Occipital lobe (tissue), 2 donors: ENCODE data around the gene FGGY. TPM values are rescaled to one million over a fixed set of nuclear protein-coding genes. Genes with fewer than 3 reads are reported as not detected.
"Not testable (repeated sequence)": the region's sequence is repeated elsewhere in the genome, so short reads cannot be mapped to it uniquely, and the experiment has no call there.

Experiments
- DNase-seq: peaks from one replicate; lab custom pipeline; 2025; lab: John Stamatoyannopoulos, UW
- total RNA-seq: library from RNA; depleted of rRNA; stranded (reverse); fragments of >200 nt; gene quantifications from one replicate; pipeline ENCODE4 v1.2.3, GENCODE V29; 2014

FGGY gene
- total RNA-seq, 1 donor from 2014 or later: 24.2 TPM

DNA sequence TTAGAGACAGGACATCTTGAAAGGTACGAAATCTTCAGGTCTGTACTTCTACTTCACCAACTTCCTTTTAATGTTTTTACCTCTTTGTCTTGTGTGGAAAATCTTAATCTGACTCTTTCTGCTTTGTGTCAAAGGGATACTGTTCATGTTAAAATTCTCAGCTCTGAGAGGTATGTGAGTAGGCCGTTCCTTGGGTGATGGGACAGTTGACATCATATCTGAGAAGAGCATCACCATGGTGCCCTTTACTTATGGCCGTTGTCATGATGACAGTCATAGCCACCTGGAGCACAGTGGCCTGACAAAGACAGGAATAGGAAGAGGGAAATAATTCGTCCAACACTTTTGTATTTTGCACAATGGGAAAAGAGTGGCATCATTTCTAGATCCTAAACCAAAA is 145.6 kb downstream of the FGGY start:
- DNase-seq: no peak

DNA sequence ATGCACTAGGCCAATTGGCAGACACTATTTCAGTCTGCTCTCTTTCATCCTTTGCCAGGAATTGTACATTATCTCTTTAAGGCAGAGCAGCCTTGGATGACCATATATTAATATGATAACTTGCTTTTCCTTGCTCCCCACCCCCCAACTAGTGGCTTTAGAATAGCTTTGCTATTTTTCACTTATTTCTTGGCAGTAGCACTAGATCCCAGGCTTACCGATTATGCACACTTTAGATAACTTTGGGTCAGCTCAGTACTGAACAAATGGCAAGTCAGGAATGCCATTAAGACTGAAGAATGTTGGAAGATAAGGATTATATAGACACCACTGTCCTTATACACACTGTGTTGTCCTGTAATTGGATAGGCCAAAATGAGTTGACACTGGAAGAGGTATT is 146.4 kb downstream of the FGGY start:
- no peak for DNase-seq

DNA sequence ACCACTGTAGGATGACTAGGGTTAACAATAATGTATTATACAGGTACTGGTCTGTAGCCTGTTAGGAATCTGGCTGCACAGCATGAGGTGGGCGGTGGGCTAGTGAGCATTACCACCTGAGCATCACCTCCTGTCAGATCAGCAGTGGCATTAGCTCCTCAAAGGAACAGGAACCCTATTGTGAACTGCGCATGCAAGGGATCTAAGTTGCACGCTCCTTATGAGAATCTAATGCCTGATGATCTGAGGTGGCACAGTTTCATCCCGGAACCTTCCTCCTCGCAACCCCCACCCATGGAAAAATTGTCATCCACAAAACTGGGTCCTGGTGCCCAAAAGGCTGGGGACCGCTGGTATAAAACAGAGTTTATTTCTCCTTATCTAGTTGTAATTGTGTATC is 147.6 kb downstream of the FGGY start:
- no peak for DNase-seq

DNA sequence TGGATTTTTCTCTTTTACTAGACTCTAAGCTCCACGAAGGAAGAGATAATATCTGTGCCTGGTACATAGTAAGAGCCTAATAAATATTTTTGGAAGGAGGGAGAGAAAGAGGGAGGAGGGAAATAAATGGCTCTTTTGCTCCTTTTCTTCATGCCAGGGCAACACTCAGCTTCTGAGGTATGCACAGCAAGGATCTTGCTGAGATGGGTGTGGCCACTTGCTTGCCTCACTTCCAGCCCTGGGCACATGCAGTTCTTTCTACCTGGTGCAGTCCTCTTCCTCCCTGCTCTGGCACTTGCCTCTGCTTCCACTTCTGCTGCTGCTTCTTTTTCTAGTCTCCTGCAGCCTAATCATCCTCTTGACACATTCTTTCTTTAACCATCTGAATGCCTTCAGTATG is 148.1 kb downstream of the FGGY start:
- no peak for DNase-seq

DNA sequence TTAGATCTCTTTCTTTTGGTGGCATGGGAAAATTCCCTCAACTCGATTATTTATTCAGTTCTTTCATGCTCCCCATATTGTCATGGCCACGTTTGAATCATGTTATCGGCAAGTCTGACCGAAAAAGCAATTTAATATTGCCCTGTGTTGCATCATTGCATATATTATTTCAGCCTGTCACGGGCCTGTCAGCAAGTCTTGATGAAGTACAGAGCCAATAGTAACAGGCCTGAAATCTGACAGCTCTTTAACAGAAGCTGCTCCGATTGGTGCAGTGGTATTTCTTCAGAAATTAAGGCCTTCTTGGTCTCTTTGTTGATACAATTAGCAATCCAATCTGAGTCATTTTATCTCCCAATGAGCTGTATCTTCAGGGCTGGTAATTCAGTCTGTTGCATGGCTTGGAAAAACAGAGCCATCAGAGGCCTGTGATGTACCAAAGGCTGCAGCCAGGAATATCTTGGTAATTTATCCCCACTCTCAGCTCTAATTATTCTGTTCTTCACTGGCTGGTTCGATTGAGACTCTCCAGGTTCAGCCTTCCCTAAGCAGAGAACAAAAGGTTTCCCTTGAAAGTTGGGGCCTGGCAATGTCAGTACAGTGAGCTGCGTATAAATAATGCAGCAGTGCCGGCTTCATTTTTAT is 149.5 kb downstream of the FGGY start:
- DNase-seq: no peak

DNA sequence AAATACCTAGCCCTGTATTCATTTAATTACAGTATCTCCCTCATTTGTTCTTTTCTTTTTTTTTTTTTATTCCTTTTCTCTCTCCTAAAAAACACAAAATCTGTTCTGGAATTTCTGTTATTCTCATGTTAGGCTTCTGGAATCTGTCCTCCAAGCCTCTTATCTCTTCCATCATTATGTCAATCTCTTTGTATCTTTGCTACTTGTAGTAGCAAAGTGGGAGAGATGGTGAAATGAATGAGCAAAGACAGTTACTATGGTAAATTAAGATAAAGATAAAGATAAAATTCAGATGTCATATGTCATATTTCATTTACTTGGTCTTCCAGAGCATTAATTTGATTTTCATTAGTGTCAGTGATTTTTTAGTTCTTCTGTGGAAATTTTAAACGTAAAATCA is 155.1 kb downstream of the FGGY start:
- DNase-seq: no peak

DNA sequence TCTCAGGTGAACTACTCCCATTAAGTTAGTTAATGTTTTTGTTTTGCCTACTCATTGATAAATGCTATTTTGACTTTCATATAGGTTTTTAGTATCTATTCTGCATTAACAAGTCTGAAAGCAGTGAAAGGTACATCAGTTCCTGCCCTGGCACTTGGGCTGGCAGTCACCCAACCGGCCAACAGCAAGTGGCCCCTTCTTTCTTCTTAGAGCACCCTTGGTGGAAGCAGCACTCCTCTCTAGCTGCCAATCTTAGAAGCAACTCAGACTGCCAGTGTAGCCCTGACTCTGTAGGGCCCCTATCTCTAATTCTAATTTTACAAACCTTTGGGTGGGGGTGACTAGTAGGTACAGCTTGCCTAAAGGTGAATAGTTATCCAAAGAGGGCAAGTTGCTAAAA is 155.7 kb downstream of the FGGY start:
- DNase-seq: no peak

DNA sequence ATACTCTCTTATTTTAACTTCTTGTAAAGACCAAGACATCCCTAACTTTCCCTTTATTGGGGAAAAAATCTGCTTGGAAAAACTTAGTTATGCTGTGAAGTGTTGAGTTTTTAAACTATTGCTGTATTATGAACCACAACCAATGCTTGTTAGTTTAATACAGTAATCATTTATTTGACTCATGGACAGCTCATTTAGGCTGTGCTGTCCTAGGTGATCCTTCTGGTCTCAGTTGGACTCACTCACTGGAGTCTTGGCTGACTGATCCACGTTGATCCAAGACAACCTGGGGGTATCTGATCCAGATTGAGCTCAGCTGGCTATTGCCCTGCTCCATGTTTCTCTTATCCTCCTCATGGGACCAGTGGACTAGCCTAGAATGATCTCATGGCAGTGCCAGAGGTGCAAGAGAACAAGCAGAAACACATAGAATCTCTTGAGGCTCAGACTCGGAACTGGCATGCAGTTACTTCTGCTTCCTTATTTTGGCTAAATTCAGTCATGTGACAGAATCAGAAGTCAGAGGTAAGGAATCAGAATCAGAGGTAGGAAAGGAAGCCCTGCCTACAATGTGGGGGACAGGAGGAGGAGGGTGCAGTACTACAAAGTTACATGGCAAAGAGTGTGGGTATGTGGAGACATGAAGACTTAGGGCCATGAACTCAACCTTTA is 156.5 kb downstream of the FGGY start:
- DNase-seq: no peak

DNA sequence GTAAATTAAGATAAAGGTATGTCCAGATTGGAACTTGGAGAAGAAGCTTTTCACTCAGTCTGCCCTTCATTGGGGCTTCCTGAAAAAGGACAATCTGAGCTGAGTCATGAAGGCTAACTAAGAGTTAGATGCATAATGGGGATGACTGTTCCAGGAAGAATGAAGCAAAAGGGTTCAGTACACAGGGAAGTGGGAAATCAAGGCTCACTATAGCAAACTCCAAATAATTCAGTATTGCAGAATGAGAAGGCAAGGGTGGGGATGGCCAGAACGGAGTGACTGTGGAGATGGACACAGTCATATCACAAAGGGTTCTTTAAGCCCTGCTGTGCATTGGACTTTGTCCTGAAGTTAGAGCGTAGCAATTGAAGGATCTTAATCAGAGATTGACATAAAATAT is 158.3 kb downstream of the FGGY start:
- no peak for DNase-seq

DNA sequence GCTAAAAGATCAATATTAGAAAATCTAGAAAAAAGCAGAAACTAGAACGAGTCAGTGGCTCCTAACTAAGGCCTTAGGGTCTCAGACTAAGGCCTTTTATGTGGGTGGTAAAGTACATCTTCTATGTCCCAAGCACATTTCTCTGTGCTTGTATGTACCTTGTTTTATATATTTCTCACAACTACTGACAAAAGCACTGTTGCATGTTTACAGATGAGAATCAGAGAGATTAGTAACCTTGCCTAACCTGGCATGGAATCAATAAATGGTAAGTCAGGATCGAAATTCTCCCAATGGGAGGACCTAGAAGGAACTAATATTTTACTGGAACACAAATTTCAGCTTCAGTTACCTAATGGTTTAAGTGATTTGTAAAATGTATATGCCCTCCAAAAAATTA is 160.9 kb downstream of the FGGY start:
- DNase-seq: no peak

DNA sequence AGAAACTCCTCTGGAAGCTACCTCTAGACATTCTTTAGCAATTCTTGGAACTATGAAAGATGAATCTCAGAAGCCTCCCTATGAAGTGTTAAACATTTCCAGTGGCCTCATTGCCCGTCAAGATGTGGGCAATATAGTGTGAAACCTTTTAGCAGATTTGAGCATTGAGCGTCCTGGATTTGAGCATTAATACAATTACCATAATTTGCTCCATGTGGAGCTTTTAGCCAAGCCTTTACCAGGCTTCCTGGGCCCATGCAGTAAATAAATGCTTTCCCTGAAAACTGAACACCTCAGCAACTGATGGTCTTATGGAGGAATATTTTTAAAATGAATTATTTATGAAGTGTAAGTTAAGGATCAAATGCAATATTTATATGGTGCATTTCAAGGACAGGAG is 162.0 kb downstream of the FGGY start:
- no peak for DNase-seq

DNA sequence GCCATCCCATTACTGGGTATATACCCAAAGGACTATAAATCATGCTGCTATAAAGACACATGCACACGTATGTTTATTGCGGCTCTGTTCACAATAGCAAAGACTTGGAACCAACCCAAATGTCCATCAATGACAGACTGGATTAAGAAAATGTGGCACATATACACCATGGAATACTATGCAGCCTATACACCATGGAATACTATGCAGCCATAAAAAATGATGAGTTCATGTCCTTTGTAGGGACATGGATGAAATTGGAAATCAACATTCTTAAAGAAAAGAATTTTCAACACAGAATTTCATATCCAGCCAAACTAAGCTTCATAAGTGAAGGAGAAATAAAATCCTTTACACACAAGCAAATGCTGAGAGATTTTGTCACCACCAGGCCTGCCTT is 166.0 kb downstream of the FGGY start:
- DNase-seq: not testable (repeated sequence)

DNA sequence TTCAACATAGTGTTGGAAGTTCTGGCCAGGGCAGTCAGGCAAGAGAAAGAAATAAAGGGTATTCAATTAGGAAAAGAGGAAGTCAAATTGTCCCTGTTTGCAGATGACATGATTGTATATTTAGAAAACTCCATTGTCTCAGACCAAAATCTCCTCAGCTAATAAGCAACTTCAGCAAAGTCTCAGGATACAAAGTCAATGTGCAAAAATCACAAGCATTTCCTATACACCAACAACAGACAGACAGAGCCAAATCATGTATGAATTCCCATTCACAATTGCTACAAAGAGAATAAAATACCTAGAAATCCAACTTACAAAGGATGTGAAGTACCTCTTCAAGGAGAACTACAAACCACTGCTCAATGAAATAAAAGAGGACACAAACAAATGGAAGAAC is 168.6 kb downstream of the FGGY start:
- DNase-seq: not testable (repeated sequence)

DNA sequence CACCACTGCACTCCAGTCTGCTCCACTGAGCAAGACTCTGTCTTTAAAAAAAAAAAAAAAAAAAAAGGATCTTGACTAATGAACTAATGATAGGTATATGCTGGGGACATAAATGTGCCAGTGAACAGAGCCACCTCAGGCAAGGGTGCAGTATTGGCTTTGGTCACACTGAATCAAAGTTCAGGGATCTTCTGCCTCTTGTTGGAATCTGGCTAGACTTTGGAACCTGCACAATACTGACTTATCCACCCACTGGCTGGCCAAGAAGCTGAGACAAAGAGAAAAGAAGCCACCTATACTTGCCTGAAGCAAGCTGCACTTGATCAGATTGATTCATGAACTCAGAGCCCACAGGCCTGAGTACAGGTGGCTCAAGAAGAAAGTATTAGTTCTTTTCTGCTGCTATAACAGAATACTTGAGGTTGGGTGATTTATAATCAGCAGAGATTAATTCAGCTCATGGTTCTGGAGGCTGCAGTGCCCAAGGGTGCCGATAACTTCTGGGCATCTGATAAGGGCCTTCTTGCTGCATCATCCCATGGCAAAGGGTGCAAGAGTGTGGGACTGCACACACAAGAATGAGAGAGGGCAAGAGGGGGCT is 172.0 kb downstream of the FGGY start:
- DNase-seq: no peak

DNA sequence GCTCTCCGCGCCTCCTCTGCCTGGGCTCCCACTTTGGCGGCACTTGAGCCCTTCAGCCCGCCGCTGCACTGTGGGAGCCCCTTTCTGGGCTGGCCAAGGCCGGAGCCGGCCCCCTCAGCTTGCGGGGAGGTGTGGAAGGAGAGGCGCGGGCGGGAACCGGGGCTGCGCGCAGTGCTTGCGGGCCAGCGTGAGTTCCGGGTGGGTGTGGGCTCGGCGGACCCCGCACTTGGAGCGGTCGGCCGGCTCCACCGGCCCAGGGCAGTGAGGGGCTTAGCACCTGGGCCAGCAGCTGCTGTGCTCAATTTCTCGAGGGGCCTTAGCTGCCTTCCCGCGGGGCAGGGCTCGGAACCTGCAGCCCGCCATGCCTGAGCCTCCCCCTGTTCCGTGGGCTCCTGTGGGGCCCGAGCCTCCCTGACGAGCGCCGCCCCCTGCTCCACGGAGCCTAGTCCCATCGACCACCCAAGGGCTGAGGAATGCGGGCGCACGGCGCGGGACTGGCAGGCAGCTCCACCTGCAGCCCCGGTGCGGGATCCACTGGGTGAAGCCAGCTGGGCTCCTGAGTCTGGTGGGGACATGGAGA is 175.2 kb downstream of the FGGY start:
- DNase-seq: not testable (repeated sequence)

DNA sequence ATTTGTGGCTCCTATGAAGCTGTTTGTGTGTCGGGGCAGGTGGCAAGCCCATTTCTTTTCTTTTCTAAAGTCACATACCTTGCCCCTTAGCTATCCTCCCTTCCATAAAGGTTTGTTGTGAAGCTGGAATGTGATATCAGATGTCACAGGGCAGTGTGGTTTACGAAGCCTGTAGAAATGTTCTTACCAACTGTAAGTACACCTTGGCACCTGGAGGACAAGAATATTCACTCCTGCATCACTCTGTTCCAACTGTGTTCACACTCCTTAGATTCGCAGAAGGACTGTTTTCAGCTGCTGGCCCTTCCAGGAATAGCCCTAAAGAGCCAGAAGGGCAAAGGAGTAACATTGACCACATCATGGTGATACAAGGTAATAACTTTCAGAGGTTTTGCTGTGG is 176.9 kb downstream of the FGGY start:
- DNase-seq: no peak

DNA sequence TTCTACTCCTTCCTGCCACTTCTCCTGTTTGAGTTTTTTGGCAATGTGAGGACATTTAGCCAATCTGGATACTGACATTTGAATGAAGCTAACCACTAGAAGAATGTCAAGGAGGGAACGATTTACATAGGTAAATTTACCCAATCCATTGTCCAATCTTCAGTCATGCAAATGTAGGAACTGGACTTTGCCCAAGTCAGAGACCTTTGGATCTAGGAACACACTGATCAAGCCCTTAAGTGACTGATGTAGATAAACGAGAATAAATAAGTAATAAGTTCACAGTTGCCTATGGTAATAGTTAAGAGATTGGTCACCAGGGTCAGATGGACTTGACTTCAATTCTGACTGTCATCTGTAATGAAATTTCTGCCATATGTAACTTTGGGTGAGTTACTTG is 177.6 kb downstream of the FGGY start:
- DNase-seq: no peak

DNA sequence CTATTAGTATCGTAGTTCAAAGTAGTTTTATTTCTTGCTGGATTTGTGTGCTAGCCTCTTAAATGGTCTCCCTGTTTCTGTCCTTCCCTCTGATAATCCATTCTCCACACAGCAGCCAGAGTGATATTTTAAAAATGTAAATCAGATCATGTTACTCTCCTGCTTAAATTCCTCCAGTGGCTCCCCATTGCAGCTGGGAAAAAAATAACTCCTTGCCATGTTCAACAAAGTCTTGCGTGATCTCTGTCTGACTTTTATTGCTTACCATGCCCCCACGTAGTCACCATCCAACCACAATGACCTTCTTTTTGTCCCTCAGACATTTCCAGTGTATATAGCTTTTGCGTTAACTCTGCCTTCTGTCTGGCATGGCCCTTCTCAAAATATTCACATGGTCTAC is 178.8 kb downstream of the FGGY start:
- DNase-seq: no peak

DNA sequence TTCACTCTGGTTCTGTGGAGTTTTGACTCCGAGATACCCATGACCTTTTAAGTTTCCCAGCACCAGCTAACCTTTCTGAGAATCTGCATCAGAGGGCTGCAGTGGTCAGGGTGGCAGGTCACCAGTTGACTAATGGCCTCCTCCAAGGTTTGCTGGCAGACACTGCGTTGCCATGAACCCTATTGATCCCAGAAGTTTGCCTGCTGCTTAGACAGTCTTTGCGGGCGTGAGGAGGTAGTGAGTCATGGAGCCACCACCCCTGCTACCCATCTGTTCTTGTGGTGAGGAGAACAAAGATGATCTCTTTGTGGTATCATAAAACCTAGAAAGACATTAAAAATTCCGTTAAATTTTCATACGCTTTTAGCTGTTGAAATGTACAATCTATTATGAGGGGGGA is 180.4 kb downstream of the FGGY start:
- no peak for DNase-seq

DNA sequence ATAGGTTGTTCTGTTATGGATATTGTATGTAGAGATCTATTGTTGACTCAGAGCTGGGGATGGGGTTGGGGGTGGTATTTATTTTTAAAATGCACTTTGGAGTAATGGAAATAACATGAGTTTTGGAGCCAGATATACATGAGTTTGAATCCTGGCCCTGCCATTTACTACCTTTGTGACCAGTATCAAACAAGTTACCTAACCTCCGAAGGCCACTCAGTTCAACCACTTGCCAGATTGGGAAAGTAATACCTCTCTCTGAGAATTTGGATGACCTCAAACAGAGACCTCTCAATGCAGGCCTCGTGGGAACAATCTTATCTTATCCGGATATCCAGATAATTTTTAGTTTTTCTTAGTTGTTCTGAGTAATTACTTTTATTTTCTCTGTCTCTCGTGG is 181.0 kb downstream of the FGGY start:
- DNase-seq: no peak

DNA sequence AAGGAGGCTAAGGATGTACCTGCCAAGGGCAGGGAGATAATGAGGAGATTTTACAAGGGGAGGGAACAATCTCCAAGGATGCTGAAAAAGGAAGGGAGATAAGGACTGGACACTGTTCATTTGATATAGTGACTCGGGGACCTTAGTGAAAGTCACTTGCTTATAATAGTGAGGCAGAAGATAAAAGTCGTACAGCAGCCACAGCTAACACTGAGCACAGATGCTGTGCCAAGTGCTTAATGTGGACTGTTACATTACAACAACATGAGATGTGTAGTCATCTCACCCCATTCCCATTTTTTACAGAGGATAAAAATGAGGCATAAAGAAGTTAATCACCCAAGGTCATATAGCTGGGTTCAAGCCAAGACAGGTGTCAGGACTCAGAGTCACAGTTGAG is 181.9 kb downstream of the FGGY start:
- DNase-seq: no peak

DNA sequence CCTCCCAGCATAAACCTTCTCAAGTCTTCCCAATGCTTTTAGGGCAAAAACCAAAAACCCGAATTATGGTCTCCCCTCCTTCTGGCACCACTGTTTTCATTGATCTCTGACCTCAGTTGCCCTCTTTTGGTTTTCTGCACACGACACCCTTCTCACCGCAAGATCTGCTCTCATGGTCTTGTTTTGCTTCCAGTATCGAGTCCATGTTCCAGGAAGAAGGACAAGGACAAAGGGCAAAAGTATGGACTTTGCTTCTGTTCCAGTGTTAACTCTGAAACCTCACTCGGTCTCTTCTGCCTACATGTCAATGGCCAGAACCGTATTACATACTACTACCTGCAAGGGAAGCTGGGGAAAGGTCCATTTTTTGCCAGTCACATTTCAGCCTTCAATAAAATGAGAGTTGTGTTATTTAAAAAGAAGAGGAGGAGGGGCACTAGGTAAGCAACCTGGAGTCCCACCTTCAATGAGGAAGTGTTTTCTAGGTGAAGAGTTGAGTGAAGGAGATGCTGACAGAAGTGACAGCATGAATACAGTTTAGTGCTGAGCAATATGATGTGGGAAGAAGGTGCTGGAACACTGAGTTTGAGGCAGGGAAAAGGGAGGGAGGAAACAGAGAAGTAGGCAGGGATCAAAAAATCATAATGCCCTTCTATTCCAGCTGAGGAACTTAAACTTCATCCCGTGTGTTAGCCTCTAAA is 183.4 kb downstream of the FGGY start:
- DNase-seq: no peak
